RWPE2 (cell line): ENCODE results near the gene NEURL1.

Source experiments
- ATAC-seq: fragments of 200-7000 bp; cut with Tn5 transposase; 3 replicates; pipeline ENCODE4 v1.9.1; 2021; ENCODE audit warnings: low read depth
- DNase-seq: peaks from one replicate; pipeline ENCODE4 v3.0.0-alpha.2; 2020; ENCODE audit warnings: low spot score
- H3K27ac ChIP-seq: fragments of 450-650 bp; 2 replicates; pipeline ENCODE4 v1.5.1; 2017; ENCODE audit warnings: mild to moderate bottlenecking; ENCODE audit not compliant: poor library complexity, severe bottlenecking
- H3K27me3 ChIP-seq: fragments of 250-450 bp; sonication (Bioruptor Pico); 2 replicates; pipeline ENCODE4 v1.5.1; 2021; ENCODE audit warnings: mild to moderate bottlenecking, moderate library complexity; ENCODE audit not compliant: insufficient read depth, poor library complexity, severe bottlenecking
- H3K36me3 ChIP-seq: fragments of 250-450 bp; sonication (Bioruptor Pico); 2 replicates; pipeline ENCODE4 v1.5.1; 2020; ENCODE audit warnings: low read depth, mild to moderate bottlenecking, moderate library complexity
- H3K4me1 ChIP-seq: fragments of 250-450 bp; sonication (Bioruptor Pico); 2 replicates; pipeline ENCODE4 v1.5.1; 2021; ENCODE audit warnings: mild to moderate bottlenecking, moderate library complexity; ENCODE audit not compliant: insufficient read depth, poor library complexity, severe bottlenecking
- H3K4me3 ChIP-seq: fragments of 250-450 bp; sonication (Bioruptor Pico); 2 replicates; pipeline ENCODE4 v1.5.1; 2021; ENCODE audit warnings: mild to moderate bottlenecking, moderate library complexity; ENCODE audit not compliant: severe bottlenecking
- H3K9me3 ChIP-seq: fragments of 250-450 bp; sonication (Bioruptor Pico); 2 replicates; pipeline ENCODE4 v1.5.1; 2021; ENCODE audit warnings: mild to moderate bottlenecking, moderate library complexity; ENCODE audit not compliant: severe bottlenecking
- CTCF ChIP-seq: fragments of 450-650 bp; IDR thresholded peaks from one replicate; pipeline ENCODE4 v1.5.1; 2017; ENCODE audit warnings: mild to moderate bottlenecking, moderate library complexity; ENCODE audit not compliant: poor library complexity, severe bottlenecking

The NEURL1 gene

GRCh38 chr10:103459615-103460014 is 33.9 kb upstream of the NEURL1 start:
- ATAC-seq (no peak), DNase-seq (no peak)
- TF ChIP-seq CTCF: no peak
- no peaks in the 10 kb centered on the region for H3K27me3 ChIP-seq
- H3K36me3 ChIP-seq: no peaks in the 10 kb centered on the region
- H3K27ac ChIP-seq: no peak overlapping the region
- H3K4me1 ChIP-seq: no peaks in the 10 kb centered on the region
- no peaks in the 10 kb centered on the region for H3K9me3 ChIP-seq
- no peak overlapping the region for H3K4me3 ChIP-seq

DNA sequence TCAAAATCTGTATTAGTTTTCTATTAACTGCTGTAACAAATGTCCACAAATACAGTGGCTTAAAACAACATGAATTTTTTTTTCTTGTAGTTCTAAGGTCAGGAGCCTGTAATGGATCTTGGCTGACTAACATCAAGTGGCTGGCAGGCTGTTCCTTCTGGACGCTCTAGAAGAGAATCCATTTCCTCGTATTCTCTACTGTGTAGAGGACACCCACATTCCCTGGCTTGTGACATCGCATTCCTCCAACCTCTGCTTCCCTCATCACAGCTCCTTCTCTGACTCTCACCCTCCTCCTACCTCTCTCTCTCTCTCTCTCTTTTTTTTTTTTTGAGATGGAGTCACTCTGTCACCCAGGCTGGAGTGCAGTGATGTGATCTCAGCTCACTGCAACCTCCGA is 30.0 kb upstream of the NEURL1 start:
- H3K27me3 ChIP-seq: no peaks in the 10 kb centered on the region
- H3K36me3 ChIP-seq: no peaks in the 10 kb centered on the region
- no peak overlapping the region for H3K4me3 ChIP-seq
- DNase-seq (no peak), ATAC-seq (no peak)
- H3K27ac ChIP-seq: no peak overlapping the region
- no peaks in the 10 kb centered on the region for H3K9me3 ChIP-seq
- TF ChIP-seq CTCF: no peak
- no peaks in the 10 kb centered on the region for H3K4me1 ChIP-seq

- no peak for DNase-seq
- H3K27ac ChIP-seq: no peak overlapping the region
- H3K4me1 ChIP-seq: no peaks in the 10 kb centered on the region
- no peaks in the 10 kb centered on the region for H3K9me3 ChIP-seq
- no peak for TF ChIP-seq CTCF
- no peak for ATAC-seq
- no peaks in the 10 kb centered on the region for H3K27me3 ChIP-seq
- no peak overlapping the region for H3K4me3 ChIP-seq
- H3K36me3 ChIP-seq: no peaks in the 10 kb centered on the region
These were observed 27.9 kb upstream of the NEURL1 start for GRCh38 chr10:103465411-103466179.

- no peaks in the 10 kb centered on the region for H3K27me3 ChIP-seq
- H3K4me1 ChIP-seq: no peaks in the 10 kb centered on the region
- no peaks in the 10 kb centered on the region for H3K36me3 ChIP-seq
- no peaks in the 10 kb centered on the region for H3K9me3 ChIP-seq
- DNase-seq (no peak), ATAC-seq (no peak)
- no peak overlapping the region for H3K4me3 ChIP-seq
- TF ChIP-seq CTCF: no peak
- H3K27ac ChIP-seq: no peak overlapping the region
These were observed 26.8 kb upstream of the NEURL1 start for GRCh38 chr10:103466734-103467133.

GRCh38 chr10:103467406-103467805 is 26.1 kb upstream of the NEURL1 start:
- no peak overlapping the region for H3K4me3 ChIP-seq
- no peak overlapping the region for H3K27ac ChIP-seq
- H3K4me1 ChIP-seq: no peaks in the 10 kb centered on the region
- no peaks in the 10 kb centered on the region for H3K27me3 ChIP-seq
- TF ChIP-seq CTCF: no peak
- ATAC-seq (no peak), DNase-seq (no peak)
- H3K9me3 ChIP-seq: no peaks in the 10 kb centered on the region
- H3K36me3 ChIP-seq: no peaks in the 10 kb centered on the region
